Measurements from ENCODE around the gene LYSET.
"Not testable (repeated sequence)": the region's sequence is repeated elsewhere in the genome, so short reads cannot be mapped to it uniquely, and the experiment has no call there.

The LYSET gene

DNA sequence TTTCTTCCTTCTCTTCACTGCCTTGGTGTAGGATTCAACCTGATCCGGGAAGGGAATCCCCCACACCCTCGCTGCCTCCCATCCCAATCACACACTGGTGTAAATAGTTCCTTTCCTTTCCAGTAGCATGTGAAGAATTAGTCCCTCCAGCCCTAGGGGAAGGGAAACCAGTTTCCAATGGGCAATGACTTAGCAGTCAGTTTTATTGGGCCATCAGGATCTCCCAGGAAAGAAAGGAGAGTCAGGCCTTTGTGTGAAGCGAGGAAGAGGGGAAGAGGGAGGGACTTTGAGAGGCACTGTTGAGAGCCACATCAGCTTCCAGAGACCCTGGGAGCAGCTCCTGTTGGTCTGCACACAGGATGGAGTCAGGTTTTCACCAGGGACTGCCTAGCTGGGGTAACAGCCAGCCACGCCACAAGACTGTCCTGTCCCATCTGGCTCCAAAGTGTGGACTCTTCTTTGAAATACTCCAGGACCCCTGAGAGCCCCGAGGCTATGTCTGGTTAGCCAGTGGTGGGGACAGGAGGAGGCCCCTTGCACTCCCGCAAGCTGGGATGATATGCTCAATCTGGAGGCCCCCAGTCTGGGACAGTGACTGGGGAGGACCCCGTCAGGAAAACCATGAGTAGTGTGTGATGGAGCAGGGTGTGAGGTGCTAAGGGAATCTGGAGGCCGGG is 28.3 kb upstream of the LYSET start:
- Histone ChIP-seq H3K27me3 (ENCODE audit: control insufficient read depth, insufficient read depth, low read length) (no peaks in the 10 kb centered on the region), H3K36me3 (ENCODE audit: control insufficient read depth, insufficient read depth, low read length) (no peaks in the 10 kb centered on the region), H3K9ac (ENCODE audit: low read length) (no peak overlapping the region), H3K4me1 (ENCODE audit: control insufficient read depth, insufficient read depth, low read length) (no peaks in the 10 kb centered on the region), H3K27ac (ENCODE audit: low read depth, low read length) (no peak overlapping the region), H3K4me3 (ENCODE audit: low read length) (no peak overlapping the region)

DNA sequence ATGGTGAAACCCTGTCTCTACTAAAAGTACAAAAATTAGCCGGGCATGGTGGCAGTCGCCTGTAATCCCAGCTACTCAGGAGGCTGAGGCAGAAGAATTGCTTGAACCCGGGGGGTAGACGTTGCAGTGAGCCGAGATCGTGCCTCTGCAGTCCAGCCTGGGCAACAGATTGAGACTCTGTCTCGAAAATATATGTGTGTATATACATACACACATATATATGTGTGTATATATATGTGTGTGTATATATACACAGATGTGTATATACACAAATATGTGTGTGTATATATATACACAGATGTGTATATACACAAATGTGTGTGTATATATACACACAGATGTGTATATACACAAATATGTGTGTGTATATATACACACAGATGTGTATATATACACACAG is 26.8 kb upstream of the LYSET start:
- not testable (repeated sequence) for H3K27me3 ChIP-seq (ENCODE audit: control insufficient read depth, insufficient read depth, low read length); H3K9ac ChIP-seq (ENCODE audit: low read length); H3K36me3 ChIP-seq (ENCODE audit: control insufficient read depth, insufficient read depth, low read length); H3K27ac ChIP-seq (ENCODE audit: low read depth, low read length); H3K4me1 ChIP-seq (ENCODE audit: control insufficient read depth, insufficient read depth, low read length); H3K4me3 ChIP-seq (ENCODE audit: low read length)

DNA sequence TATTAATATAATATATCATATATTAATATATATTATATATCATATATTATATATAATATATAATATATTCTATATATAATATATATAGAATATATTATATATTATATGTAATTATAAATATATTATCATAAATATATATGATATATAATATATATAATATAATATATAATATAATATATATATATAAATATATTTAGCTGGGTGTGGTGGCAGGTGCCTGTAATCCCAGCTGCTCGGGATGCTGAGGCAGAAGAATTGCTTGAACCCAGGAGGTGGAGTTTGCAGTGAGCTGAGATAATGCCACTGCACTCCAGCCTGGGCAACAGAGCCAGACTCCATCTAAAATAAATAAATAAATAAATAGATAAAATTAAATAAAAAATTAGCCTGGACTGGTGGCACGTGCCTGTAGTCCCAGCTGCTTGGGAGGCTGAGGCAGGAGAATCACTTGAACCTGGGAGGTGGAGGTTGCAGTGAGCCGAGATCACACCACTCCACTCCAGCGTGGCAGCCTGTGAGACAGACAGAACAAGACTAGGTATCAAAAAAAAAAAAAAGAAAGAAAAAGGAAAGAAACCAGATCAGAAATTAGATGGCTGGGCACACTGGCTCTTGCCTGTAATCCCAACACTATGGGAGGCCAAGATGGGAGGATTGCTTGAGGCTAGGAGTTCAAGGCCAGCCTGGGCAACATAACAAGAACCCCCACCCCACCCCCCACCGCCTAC is 25.3 kb upstream of the LYSET start:
- H3K9ac ChIP-seq (ENCODE audit: low read length); H3K27me3 ChIP-seq (ENCODE audit: control insufficient read depth, insufficient read depth, low read length); H3K4me3 ChIP-seq (ENCODE audit: low read length); H3K36me3 ChIP-seq (ENCODE audit: control insufficient read depth, insufficient read depth, low read length); H3K4me1 ChIP-seq (ENCODE audit: control insufficient read depth, insufficient read depth, low read length); H3K27ac ChIP-seq (ENCODE audit: low read depth, low read length): not testable (repeated sequence)

DNA sequence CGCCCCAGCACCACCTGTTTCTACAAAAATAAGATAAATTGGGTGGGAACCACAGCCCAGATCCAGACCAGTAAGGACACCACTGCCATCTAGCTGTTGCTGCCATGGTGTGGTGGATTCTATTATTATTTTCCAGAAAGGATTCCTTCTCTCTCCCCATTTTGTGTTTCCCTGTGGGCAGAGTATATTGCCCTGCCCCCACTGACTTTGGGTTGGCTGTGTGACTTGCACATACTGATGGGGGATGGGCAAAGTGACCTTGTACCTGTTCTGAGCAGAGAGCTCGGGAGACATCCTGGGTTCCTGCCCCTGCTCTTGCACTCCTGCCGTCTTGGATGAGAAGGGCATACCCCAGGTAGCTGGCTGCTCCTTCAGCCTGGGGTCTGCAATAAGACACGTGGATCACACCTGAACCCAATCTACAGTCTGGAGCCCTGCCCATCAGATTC is 24.7 kb upstream of the LYSET start:
- Histone ChIP-seq H3K4me3 (ENCODE audit: low read length) (no peak overlapping the region), H3K9ac (ENCODE audit: low read length) (no peak overlapping the region), H3K27me3 (ENCODE audit: control insufficient read depth, insufficient read depth, low read length) (no peaks in the 10 kb centered on the region), H3K36me3 (ENCODE audit: control insufficient read depth, insufficient read depth, low read length) (no peaks in the 10 kb centered on the region), H3K27ac (ENCODE audit: low read depth, low read length) (no peak overlapping the region), H3K4me1 (ENCODE audit: control insufficient read depth, insufficient read depth, low read length) (no peaks in the 10 kb centered on the region)

DNA sequence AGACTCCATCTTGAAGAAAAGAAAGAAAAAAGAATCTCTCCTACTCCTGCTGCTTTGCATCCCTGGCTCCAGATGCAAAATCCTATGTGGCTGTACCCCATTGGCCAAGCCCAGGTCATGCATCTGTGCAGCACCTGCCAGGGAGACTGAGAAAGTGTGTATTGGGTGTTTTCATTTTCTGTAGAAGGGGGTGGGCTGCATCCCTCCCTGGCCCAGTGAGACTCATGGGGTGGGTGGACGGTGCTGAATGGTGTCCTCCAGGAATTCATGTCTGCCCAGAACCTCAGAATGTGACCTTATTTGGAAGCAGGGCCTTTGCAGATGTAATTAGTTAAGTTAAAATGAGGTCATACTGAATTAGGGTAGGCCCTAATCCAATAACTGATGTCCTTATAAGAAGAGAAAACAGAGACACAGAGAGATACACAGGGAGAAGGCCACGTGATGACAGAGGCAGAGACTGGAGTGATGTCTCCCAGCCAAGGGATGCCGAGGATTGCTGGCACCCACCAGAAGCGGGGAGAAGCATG is 23.6 kb upstream of the LYSET start:
- Histone ChIP-seq H3K4me1 (ENCODE audit: control insufficient read depth, insufficient read depth, low read length) (no peaks in the 10 kb centered on the region), H3K36me3 (ENCODE audit: control insufficient read depth, insufficient read depth, low read length) (no peaks in the 10 kb centered on the region), H3K9ac (ENCODE audit: low read length) (no peak overlapping the region), H3K27me3 (ENCODE audit: control insufficient read depth, insufficient read depth, low read length) (no peaks in the 10 kb centered on the region), H3K4me3 (ENCODE audit: low read length) (no peak overlapping the region), H3K27ac (ENCODE audit: low read depth, low read length) (no peak overlapping the region)

DNA sequence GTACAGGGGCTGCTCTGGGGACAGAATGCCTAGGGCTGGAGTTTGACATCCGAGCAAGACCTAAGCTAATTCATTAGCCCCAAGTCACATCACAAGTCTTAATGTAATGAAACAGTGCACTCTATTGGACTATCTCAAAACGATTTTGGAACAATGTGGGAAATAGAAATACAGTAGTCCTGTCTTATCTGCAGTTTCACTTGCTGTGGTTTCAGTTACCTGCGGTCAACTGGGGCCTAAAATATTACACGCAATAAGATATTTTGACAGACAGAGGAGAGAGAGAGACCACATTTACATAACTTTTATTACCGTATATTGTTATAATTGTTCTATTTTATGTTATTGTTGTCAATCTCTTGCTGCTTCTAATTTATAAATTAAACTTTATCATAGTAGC is 21.6 kb upstream of the LYSET start:
- Histone ChIP-seq H3K36me3 (ENCODE audit: control insufficient read depth, insufficient read depth, low read length) (no peaks in the 10 kb centered on the region), H3K27ac (ENCODE audit: low read depth, low read length) (no peak overlapping the region), H3K4me1 (ENCODE audit: control insufficient read depth, insufficient read depth, low read length) (no peaks in the 10 kb centered on the region)

DNA sequence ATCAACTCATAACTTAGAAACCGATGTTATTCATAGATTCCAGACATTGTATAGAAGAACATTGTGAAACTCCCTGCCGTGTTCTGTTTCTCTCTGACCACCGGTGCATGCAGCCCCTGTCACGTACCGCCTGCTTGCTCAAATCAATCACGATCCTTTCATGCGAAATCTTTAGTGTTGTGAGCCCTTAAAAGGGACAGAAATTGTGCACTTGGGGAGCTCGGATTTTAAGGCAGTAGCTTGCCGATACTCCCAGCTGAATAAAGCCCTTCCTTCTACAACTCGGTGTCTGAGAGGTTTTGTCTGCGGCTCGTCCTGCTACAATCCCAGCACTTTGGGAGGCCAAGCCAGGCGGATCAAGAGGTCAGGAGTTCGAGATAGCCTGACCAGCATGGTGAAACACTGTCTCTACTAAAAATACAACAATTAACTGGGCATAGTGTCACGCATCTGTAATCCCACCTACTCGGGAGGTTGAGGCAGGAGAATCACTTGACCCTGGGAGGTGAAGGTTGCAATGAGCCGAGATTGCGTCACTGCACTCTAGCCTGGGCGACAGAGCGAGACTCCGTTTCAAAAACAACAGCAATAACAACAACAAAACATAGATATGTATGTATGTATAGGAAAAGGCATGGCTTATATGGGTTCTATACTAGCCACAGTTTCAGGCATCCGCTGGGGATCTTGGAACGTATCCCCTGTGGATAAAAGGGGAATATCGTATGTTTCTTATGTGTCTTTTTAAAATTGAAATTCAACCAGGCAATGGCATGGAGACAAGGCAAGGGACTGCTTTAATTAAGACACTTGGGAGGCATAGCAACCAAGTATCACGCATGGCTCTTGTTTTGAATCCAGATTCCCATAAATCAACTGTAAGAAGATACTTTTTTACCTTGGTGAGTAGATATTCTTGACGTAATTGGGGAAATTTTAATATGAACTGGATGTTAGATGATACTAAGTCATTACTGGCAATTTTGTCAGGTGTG is 19.5 kb upstream of the LYSET start:
- not testable (repeated sequence) for H3K36me3 ChIP-seq (ENCODE audit: control insufficient read depth, insufficient read depth, low read length); H3K4me1 ChIP-seq (ENCODE audit: control insufficient read depth, insufficient read depth, low read length); H3K27ac ChIP-seq (ENCODE audit: low read depth, low read length); H3K4me3 ChIP-seq (ENCODE audit: low read length); H3K27me3 ChIP-seq (ENCODE audit: control insufficient read depth, insufficient read depth, low read length); H3K9ac ChIP-seq (ENCODE audit: low read length)

More for the DNA sequence above, 21.6 kb upstream of the LYSET start:
- H3K9ac ChIP-seq (ENCODE audit: low read length): no peak overlapping the region
- no peaks in the 10 kb centered on the region for H3K27me3 ChIP-seq (ENCODE audit: control insufficient read depth, insufficient read depth, low read length)
- no peak overlapping the region for H3K4me3 ChIP-seq (ENCODE audit: low read length)

DNA sequence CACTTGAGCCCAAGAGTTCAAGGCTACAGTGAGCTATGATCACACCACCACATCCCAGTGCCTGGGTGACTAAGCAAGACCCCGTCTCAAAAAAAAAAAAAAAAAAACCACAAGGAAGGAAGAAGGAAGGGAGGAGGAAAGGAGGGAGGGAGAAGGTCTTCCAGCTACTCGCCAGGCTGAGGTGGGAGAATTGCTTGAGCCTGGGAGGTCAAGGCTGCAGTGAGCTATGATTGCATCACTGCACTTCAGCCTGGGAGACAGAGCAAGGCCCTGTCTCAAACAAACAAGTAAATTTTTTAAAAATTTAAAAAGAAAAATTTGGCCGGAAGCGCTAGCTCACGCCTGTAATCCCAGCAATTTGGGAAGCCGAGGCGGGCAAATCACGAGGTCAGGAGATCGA is 16.5 kb upstream of the LYSET start:
- H3K27me3 ChIP-seq (ENCODE audit: control insufficient read depth, insufficient read depth, low read length); H3K4me3 ChIP-seq (ENCODE audit: low read length); H3K9ac ChIP-seq (ENCODE audit: low read length); H3K27ac ChIP-seq (ENCODE audit: low read depth, low read length); H3K4me1 ChIP-seq (ENCODE audit: control insufficient read depth, insufficient read depth, low read length); H3K36me3 ChIP-seq (ENCODE audit: control insufficient read depth, insufficient read depth, low read length): not testable (repeated sequence)

DNA sequence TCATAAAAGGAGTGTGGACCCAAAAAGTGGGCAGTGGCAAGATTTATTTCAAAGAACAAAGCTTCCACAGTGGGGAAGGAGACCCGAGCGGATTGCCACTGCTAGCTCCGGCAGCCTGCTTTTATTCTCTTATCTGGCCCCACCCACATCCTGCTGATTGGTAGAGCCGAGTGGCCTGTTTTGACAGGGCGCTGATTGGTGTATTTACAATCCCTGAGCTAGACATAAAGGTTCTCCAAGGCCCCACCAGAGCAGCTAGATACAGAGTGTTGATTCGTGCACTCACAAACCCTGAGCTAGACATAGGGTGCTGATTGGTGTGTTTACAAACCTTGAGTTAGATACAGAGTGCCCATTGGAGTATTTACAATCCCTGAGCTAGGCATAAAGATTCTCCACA is 15.5 kb upstream of the LYSET start:
- H3K4me1 ChIP-seq (ENCODE audit: control insufficient read depth, insufficient read depth, low read length); H3K9ac ChIP-seq (ENCODE audit: low read length); H3K27ac ChIP-seq (ENCODE audit: low read depth, low read length); H3K4me3 ChIP-seq (ENCODE audit: low read length); H3K36me3 ChIP-seq (ENCODE audit: control insufficient read depth, insufficient read depth, low read length); H3K27me3 ChIP-seq (ENCODE audit: control insufficient read depth, insufficient read depth, low read length): not testable (repeated sequence)

DNA sequence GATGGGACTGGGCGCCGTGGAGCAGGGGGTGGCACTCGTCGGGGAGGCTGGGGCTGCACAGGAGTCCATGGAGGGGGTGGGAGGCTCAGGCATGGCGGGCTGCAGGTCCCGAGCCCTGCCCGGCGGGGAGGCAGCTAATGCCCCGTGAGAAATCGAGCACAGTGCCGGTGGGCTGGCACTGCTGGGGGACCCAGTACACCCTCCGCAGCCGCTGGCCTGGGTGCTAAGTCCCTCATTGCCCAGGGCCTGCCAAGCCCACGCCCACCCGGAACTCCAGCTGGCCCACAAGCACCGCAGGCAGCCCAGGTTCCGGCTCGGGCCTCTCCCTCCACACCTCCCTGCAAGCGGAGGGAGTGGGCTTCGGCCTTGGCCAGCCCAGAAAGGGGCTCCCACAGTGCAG is 15.0 kb upstream of the LYSET start:
- H3K36me3 ChIP-seq (ENCODE audit: control insufficient read depth, insufficient read depth, low read length); H3K27ac ChIP-seq (ENCODE audit: low read depth, low read length): not testable (repeated sequence)

DNA sequence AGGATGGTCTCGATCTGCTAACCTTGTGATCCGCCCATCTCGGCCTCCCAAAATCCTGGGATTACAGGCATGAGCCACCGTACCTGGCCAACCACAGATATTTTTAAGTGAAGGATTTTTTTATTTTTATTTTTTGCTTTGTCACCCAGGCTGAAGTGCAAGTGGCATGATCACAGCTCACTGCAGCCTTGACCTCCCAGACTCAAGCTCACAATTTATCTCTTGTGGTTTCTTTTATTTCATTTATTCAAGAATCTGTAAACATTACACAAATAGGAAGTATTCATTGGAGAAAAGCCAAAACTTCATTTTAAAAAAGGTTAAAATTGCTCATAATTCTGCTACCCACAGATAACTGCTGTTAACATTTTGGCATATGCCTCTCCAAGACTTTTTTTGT is 13.7 kb upstream of the LYSET start:
- H3K27ac ChIP-seq (ENCODE audit: low read depth, low read length): no peak overlapping the region
- no peaks in the 10 kb centered on the region for H3K27me3 ChIP-seq (ENCODE audit: control insufficient read depth, insufficient read depth, low read length)
- H3K4me1 ChIP-seq (ENCODE audit: control insufficient read depth, insufficient read depth, low read length): no peaks in the 10 kb centered on the region
- no peak overlapping the region for H3K4me3 ChIP-seq (ENCODE audit: low read length)
- H3K36me3 ChIP-seq (ENCODE audit: control insufficient read depth, insufficient read depth, low read length): no peaks in the 10 kb centered on the region
- H3K9ac ChIP-seq (ENCODE audit: low read length): no peak overlapping the region

More for the DNA sequence above, 15.0 kb upstream of the LYSET start:
- H3K4me3 ChIP-seq (ENCODE audit: low read length); H3K9ac ChIP-seq (ENCODE audit: low read length); H3K27me3 ChIP-seq (ENCODE audit: control insufficient read depth, insufficient read depth, low read length); H3K4me1 ChIP-seq (ENCODE audit: control insufficient read depth, insufficient read depth, low read length): not testable (repeated sequence)

DNA sequence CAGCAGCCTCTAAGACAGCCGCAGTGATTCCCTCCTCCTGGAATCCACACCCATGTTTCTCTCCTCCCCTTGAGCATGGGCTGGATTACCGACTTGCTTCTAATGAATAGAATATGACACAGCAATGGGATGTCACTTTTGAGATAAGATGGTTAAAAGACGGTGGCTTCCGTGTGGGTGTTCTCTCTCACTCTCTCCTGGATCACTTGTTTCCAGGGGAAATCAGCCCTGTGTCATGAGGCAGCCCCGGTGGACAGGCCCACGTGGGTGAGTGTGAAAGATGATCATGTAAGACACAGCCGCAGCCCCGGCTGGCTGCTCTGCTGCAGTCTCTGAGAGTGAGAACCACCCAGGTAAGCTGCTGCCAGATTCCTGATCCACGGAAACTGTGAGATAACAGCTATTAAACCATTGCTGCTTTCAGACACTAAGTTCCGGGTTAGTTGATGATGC is 11.1 kb upstream of the LYSET start:
- no peak overlapping the region for H3K4me3 ChIP-seq (ENCODE audit: low read length)
- no peak overlapping the region for H3K9ac ChIP-seq (ENCODE audit: low read length)
- no peaks in the 10 kb centered on the region for H3K36me3 ChIP-seq (ENCODE audit: control insufficient read depth, insufficient read depth, low read length)
- no peak overlapping the region for H3K27ac ChIP-seq (ENCODE audit: low read depth, low read length)
- no peaks in the 10 kb centered on the region for H3K27me3 ChIP-seq (ENCODE audit: control insufficient read depth, insufficient read depth, low read length)
- no peaks in the 10 kb centered on the region for H3K4me1 ChIP-seq (ENCODE audit: control insufficient read depth, insufficient read depth, low read length)

Measured in rectal smooth muscle tissue (tissue), 1 donor.